Left forelimb (tissue), 1 donor: ENCODE measurements around the gene SYT13.
A peak's percentile ranks its signal among the peaks of the same experiment; 100 is the strongest.

Experiments
- DNase-seq: peaks from one replicate; pipeline ENCODE4 v3.0.0-alpha.2; 2018; ENCODE audit warnings: low spot score

SYT13 gene

GRCh38 chr11:45285930-45286632, at the start of gene SYT13:
Gene SYT13 (minus strand): TSS chr11:45286341. CDS start chr11:45286207, 134 bp downstream.
- peak; percentile 73 for DNase-seq

- DNase-seq, result no peak
Measured at GRCh38 chr11:45335434-45335833, 49.3 kb upstream of the SYT13 start.

- no peak for DNase-seq
Measured at GRCh38 chr11:45334836-45335235, 48.7 kb upstream of the SYT13 start.

- no peak for DNase-seq
Measured at GRCh38 chr11:45334410-45334809, 48.3 kb upstream of the SYT13 start.

- no peak for DNase-seq
Measured at GRCh38 chr11:45333001-45333971, 47.1 kb upstream of the SYT13 start.

- DNase-seq, result no peak
Measured at GRCh38 chr11:45332276-45332934, 46.3 kb upstream of the SYT13 start.

GRCh38 chr11:45331839-45332238, 45.7 kb upstream of the SYT13 start:
- DNase-seq, result no peak

- DNase-seq, result no peak
Measured at GRCh38 chr11:45328726-45329125, 42.6 kb upstream of the SYT13 start.

GRCh38 chr11:45324459-45324858, 38.3 kb upstream of the SYT13 start:
- no peak for DNase-seq

- DNase-seq, result no peak
Measured at GRCh38 chr11:45323601-45324249, 37.6 kb upstream of the SYT13 start.

GRCh38 chr11:45322891-45323600, 36.9 kb upstream of the SYT13 start:
- DNase-seq, result no peak

- DNase-seq, result no peak
Measured at GRCh38 chr11:45322111-45322705, 36.1 kb upstream of the SYT13 start.

- no peak for DNase-seq
Measured at GRCh38 chr11:45321669-45322068, 35.5 kb upstream of the SYT13 start.

- DNase-seq, result no peak
Measured at GRCh38 chr11:45321031-45321595, 35.0 kb upstream of the SYT13 start.

- DNase-seq, result no peak
Measured at GRCh38 chr11:45320371-45320770, 34.2 kb upstream of the SYT13 start.

GRCh38 chr11:45319077-45319476, 32.9 kb upstream of the SYT13 start:
- DNase-seq, result no peak

- DNase-seq, result no peak
Measured at GRCh38 chr11:45318516-45318915, 32.4 kb upstream of the SYT13 start.

GRCh38 chr11:45316258-45316657, 30.1 kb upstream of the SYT13 start:
- DNase-seq, result no peak

- DNase-seq, result no peak
Measured at GRCh38 chr11:45314900-45315299, 28.8 kb upstream of the SYT13 start.

GRCh38 chr11:45313171-45313865, 27.2 kb upstream of the SYT13 start:
- peak; percentile 18 for DNase-seq
